HT1080 (cell line): ENCODE measurements around the gene DLGAP1. TPM values are rescaled to one million over a fixed set of nuclear protein-coding genes. Genes with fewer than 3 reads are reported as not detected.
"Not testable (repeated sequence)": the region's sequence is repeated elsewhere in the genome, so short reads cannot be mapped to it uniquely, and the experiment has no call there.

Experiments used
- DNase-seq: peaks from one replicate; pipeline ENCODE4 v3.0.0-alpha.2; 2015; ENCODE audit warnings: low read depth
- polyA plus RNA-seq, 2 experiments: library from polyadenylated mRNA; depleted of rRNA; stranded (reverse); fragments of >200 nt; gene quantifications; 2 replicates each; pipeline ENCODE4 v1.2.3, GENCODE V29; 2015
- total RNA-seq: library from RNA; depleted of rRNA; stranded (reverse); fragments of >200 nt; shearing (Covaris generic); gene quantifications from 2 replicates; pipeline ENCODE4 v1.2.3, GENCODE V29; 2014; rRNA removed

DLGAP1 gene
- total RNA-seq = not detected in 2 replicates
- not detected in 2 replicates for polyA plus RNA-seq (2015; cell fraction: cytosol; rRNA removed)
- not detected in 2 replicates for polyA plus RNA-seq (2015; cell fraction: nucleus; rRNA removed)

DNA sequence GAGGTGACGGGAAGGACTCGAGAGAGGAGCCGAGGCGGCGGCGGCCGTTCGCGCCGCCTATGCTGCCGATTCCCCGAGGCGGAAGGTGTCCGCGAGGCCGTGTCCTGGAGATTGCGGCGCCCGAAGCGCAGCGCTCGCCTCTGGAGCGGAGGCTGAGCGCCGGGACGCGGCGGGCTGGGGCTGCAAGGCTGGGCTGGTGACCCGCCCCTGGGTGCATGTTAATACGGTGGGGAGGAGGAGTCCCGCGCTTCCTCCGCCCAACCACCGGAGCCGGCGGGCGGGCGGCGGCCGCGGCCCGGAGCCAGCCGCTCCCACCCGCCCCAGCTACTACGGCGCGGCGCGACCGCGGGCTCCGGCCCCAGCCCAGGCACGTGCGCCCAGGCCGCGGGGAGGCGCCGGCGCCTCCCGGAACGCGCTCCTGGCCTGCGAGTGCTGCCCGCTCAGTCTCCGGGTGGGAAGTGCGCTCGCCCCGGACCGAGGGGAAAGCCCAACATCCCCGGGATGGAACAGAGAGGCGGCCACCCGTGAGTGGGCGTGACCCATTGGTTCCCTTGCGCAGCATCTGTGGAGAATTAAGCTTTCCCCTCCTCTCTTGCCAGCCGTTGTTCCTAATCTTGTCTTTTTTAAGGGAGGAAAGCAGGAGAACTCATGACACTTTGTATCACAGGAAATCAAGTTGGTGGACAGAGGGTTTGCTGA, at the start of gene DLGAP1:
DLGAP1 (minus strand) TSS at position 195 of the 699 bp plus-strand sequence.
- DNase-seq = no peak

DNA sequence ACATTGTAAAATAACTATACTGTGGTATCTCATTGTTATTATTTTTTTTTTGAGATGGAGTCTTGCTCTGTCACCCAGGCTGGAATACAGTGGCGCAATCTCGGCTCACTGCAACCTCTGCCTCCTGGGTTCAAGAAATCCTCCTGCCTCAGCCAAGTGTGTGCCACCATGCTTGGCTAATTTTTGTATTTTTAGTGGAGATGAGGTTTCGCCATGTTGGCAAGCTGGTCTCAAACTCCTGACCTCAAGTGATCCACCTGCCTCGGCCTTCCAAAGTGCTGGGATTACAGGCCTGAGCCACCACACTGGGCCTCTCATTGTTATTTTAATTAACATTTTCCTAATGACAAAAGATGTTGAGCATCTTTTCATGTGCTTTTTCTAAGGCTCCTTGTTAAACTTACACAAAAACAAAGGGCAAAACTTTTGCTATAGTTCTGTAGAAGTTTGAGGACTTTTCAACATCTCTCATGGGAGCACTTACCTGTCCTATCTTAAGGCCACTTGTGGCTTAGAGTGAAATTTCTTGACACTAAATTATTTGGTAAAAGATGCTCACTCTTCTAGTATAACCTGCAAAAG, 39.7 kb upstream of the DLGAP1 start:
- DNase-seq = not testable (repeated sequence)

DNA sequence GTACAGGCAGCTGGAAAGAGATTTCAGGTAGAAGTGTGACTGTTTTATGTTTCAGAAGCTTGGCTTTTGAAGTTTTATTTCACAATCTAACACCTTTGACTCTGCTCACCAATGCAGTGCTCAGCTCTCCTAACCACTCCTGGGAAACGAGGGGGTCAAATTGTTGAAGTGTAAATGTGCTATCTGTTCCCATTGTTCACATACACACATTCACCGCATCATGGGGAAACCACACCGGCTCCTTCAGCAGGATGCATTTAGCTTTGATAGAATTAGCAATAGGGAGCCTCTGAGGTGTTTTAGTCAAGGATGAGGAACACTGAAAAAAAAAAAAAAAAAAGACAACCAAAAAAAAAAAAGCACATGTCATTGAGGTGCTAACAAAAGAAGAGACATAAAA, 13.4 kb upstream of the DLGAP1 start:
- no peak for DNase-seq

DNA sequence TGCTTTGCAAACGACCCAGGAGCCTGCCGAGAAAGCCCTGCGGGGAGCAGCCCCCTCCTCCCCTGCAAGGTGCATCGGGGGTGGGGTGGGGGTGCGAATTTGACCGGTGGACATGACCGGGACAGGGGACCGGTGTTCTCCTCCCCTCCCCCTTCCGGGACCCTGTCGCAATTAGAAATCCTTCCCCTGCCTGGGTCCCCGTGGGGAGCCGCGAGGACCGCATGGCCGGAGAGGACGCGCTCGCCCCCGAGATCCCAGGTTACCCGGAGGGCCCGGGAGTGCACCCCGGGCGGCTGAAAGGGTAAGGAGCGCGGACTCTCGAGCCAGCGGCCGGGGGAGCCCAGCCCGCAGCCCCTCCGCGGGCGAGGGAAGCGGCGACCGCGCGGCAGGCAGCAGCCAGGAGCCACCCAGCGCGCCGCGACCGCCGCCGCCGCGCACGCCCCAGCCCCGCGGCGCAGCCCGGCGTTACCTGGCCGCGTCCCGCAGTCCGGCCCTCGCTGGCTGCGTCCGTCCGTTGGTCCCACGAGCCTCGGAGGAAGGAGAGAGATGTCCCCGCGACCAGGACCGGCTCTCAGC, 482 bp downstream of the DLGAP1 start:
- DNase-seq = no peak

DNA sequence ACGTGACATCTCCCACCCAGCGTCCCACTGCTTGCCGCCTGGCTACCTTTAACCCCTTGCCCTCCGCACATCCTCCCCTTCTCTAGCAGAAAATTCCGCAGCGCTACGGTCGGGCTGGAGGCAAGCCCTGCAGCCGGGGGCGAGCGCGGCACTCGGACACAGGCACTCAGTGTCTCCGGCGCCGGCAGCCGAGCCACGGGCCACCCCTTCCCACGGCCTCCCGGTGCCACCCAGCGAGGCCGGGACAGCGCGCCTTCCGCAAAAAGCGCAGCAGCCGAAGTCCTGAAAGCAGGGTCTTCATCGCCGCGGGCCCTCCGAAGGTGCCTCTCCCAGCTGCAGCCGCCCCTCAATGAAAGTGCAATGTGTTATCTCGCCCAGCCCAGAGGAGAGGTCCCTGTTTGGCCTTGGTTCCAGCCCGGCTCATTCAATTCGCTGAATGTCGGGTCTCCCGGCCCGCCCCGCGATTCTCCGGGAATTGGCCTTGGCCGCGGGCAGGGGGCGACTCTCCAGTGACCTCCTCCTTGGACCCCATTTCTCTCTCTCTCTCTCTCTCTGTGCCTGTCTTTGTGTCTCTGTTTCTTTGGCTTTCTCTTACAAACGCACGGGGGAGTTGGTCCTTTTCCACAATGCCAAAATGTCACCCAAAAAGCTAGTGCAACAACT, 1.1 kb downstream of the DLGAP1 start:
- DNase-seq = no peak

DNA sequence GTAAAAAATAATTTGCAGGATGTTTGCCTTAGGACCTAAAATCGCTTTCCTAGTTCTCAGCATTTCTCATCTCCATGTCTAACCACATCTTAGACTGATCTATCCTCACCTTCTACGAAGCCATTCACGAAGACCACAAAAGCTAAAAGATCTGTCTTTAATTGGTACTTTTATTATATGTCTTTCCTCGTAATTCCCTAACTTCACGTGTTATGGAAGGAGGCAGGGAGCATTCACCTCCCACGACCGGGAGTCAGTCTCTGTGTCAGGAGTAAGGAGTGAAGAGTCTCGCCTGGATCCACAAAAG, 1.6 kb downstream of the DLGAP1 start:
- DNase-seq = no peak

DNA sequence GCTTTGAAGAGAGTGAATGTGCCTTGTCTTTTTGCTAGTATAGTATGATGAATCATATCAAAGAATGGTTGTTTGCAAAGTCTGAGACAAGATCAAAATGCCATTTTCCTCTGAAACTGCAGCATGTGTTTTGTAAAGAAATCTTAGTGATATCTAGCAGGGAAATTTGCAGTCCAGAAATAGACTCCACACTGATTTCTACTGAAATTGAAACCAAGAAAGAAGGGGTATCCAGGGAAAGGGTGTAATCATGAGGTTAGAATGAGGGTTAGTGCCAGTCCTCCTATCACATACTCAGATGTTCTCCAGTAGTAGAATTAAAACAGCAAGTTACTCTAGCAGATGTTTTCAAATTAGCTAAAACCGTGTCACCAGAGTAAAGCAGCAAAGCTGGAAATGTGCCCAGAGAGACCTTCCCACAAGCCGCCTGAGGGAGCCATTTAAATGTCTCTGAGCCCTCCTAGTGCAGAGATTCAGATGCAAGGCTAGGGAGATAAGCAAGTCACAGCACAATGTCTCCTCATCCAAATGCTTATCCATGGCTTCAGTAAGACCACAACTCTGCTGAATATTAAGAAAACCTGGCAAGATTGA, 4.9 kb downstream of the DLGAP1 start:
- DNase-seq = no peak

DNA sequence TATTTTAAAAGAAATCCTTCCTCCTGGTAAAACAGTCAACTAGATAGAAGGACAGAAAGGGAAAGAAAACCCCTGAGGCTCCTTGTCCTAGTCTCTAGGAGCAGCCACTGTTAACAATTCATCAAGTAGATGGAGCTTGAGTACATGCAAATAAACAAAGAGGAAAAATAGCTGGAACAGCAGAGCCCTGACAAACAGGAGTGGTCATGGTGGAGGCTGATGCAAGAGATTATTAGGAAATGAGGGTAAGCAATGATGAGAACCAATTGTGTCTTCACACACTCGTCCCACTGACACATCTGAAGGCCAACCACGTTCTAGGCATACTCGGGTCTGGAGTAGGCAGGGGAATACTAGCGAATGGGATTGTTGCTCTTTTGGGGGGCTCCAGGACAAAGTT, 9.2 kb downstream of the DLGAP1 start:
- DNase-seq = no peak

DNA sequence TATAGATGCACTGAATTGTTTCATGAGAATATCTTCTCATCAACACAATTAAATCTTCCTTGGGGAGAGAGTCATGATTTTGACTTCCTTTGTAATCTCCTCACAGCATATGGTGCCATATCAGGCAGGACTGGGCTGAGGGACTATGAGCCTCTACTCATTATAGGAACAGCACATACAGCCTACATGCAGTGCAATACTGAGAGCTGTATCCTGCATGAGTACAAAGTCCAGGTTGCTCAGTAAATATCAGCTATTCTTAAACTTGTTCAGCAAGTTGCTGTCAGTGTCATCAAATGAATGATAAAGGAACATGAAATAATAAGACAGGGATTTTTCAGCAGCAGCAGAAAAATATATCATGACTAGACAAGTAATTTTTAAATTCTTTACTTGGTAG, 10.8 kb downstream of the DLGAP1 start:
- no peak for DNase-seq

DNA sequence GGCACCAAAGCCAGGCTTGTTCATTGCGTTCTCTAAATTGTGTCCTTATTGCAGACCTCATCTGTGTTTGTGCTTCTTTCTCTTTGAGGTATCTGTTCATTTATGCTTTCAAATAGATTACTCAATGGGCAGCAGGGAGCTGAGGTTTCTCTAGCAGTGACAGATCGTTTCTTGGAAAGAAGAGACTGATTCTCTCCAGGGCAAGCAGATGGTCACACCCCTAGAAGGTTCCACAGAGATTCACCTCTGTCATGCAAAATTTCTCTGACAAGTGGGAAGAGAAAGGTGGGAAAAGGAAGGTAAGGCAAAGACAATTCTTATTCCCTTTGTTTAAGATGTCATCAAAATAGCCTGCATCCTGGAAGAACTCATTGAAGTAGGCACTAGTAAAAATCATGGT, 14.0 kb downstream of the DLGAP1 start:
- no peak for DNase-seq

DNA sequence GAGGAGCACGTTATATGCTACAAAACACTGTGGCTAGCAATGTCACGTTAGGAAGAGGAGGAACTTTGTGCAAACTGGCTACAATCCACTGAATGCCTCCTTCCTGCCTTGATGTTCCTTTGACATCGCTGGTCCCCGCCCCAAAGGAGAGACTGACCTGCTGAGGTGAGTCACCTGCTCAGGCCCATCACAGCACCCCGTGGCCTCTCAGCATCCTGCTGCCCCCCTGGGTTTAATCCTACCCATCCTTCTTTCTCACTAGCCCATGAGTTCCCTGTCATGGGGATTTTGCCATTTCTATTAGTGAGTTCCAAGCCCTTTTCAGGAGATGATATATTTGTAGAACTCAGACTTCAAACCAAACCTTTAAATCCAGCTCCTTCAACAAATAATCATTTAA, 16.2 kb downstream of the DLGAP1 start:
- no peak for DNase-seq

DNA sequence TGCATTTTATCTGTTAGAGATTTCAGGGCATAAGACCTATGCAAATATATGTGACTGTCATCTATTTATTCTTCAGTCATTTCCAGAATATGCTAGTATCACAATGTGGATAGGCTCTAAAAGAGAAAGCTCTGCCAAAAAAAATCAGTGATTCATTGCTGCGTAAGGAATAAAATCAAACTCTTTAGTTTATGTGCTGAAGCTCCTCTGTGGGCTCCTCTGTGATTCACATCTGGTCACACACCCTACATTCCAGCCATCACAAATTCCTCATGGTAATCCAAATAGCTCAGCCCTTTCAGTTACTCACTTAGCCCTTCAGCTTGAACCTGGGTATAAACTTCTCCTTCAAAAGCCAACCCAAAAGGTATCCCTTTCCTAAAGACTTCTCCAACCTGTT, 21.4 kb downstream of the DLGAP1 start:
- DNase-seq = peak; percentile 57

DNA sequence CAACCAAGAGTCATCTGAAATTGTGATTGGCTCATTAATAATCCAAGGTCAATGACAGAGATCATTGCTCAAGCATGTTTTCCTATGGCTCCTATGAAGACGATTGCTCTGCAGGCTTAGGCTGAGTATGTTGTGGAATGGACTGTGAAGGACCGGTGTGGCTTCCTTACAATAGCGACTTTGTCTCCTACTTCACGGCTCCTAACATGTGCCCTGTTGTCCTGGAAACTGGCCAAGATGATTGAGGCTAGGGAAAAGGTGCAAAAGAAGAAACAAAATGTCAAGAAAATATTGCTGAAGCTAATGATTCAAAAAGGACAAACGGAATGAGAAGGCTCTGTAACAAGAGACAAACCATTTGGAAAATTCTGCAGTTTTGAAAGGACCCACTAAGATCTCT, 24.3 kb downstream of the DLGAP1 start:
- DNase-seq = no peak

DNA sequence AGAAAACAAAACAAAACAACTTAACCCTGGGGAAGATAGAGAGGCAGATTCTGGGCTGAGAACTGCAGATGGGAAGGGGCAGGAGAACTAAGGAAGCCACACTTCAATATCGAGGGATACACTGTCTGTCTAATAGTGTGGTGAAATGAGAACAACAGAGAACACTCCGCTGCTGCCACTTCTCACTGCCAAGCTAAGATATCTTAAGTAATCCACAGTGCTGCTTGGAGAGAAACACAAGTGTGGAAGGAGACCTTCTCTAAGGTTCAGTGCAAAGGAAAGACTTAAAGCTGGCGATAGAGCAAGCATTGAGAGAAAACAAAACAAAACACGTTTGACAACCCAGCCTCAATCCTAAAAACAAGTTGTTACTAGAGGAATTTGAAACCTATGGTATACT, 37.4 kb downstream of the DLGAP1 start:
- DNase-seq = no peak

DNA sequence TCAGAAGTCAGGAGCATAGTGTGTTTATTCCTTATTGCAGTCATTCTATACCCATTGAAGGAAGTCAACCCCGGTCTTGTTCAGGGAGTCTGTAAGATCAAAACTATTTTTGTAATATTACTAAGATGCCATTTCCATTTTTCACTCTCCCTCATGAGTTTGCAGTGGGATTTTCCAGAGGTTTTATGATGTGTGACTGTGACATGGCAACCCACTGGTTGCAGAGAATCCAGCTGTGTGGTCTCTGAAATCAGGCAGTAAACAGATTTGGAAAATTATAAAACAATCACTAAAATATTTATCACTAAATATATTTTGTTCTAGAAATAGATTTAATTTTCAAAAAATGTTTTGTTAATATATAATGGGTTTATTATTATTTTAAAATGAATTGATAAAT, 38.1 kb downstream of the DLGAP1 start:
- DNase-seq = no peak

DNA sequence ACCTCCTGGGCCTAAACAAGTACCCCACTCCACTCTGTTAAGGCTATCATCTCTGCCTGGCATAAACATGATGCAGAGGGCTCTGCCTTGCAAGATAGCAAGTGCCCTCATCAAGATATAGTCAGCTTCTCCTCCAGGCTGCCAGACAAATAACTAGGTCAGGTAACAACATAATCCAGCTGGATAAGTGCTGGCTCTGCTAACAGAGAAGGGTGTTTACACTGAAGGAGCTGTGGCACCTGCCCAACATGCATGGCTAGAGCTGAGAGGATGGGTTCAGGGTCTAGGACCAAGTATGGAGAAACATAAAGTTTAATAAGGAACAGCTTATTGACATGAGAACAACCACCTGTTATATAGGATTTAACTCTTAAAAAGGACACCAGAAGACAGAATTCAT, 42.8 kb downstream of the DLGAP1 start:
- no peak for DNase-seq

DNA sequence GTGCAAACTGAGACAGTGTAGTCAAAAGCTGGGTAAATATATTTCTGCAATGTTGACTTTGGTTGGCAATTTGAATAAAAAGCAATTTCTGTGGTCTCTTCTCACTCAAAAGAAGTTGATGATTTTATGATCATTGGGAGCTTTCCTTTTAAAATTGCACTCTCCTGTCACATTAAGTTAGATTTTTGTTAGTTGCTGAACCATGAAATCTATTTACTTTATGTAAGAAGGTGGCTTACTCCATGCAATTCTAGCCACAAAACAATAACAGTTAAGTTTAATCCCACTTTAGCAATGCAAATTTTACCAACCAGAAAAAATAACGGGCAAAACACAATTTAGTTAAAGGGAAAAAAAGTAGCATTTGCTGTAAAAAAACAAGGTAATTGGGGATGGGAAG, 48.3 kb downstream of the DLGAP1 start:
- no peak for DNase-seq

DNA sequence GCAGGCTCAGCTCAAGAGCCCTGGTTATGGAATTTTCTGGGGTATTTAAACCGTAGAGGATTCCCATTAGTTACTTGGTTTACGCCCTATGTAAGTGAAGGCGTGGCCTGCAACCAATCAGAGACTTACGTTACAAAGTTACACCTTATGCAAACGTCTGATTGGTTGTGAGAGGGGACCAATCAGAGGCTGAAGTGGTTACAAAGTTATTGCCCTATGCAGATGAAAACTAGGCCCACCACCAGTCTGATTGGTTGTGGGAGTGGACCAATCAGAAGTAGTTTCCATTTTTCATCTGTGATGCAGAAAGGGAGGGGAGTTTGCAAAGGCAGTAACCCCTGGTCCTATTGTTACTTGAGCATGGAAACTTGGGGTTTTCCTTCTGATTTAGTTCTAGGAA, 49.1 kb downstream of the DLGAP1 start:
- no peak for DNase-seq

DNA sequence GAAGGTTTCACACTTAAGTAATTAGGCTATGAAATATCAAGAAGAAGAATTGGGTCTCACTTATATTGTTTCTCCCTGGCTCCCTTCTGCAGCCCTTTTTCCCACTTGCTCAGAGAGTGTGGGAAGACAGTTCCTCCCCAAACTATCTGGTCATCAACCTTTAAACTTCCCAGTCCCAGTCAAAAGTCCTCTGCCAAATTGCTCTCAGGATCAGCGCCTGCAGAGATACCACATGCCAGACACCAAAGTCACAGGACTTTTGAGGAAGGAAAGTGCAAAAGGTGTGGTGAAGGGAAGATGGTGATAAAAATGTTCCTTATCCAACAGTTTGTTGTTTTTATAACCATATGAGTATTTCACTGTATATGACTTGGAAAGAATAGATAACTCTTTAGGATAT, 51.3 kb downstream of the DLGAP1 start:
- no peak for DNase-seq

DNA sequence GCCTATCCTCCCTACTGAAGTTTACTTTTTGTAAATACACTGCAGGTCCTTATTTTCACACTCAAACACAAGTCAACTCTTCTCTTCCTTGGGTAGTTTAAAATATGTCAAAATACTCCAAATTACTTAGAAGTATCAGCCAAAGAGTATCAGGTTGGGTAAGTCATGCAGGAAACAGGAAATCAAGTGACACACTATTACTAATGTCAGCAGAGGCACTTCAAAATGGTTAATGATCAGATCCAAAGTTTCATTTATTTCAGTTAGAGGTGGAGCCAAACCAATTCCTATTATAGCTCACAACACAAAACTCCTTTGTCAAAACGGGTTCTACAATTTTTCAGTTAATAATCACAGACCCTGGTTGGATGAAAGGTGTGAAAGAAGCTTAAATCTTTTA, 54.2 kb downstream of the DLGAP1 start:
- DNase-seq = peak; percentile 2

DNA sequence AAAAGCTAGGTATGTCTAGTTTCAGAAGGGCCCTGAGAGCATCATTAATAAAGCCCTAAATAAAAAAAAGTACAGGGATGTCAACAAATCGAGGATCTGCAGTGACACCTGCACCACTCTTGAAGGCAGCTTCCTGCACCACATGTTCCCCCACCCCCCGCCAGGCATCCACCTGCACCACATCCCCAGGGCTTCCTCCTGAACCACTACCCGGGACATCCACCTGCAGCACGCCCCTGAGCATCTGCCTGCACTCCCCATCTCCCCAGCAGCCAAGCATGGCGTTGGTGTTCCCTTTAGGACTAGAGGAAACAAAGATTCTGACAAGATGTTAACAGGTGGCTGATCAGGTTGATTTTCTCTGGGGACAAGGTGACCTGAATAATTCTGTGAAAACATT, 55.2 kb downstream of the DLGAP1 start:
- no peak for DNase-seq

DNA sequence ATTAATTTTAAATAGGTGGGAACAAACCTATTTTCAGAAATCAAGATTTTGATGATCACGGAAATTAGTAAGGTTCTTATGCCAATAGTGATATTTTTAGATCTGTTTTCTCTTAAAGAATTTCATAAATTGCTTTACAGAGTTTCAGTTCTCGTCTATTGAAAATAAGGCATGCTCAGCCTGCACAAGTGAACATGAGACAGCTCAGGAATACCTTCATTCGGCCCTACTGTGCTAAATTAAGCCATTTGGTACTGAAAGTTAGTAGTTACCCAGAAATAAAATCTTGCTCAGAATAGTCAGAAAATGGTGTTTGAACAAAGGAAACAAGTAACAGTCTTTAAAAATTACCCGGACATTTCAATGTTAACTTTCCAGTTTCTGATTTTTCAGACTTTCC, 60.4 kb downstream of the DLGAP1 start:
- no peak for DNase-seq
